ENCODE data around the gene TET3. TPM values are rescaled to one million over a fixed set of nuclear protein-coding genes. Genes with fewer than 3 reads are reported as not detected.

Gene TET3
- total and polyA plus RNA-seq, 2 donors (not counting 3 experiments of a cell fraction or from before 2014, with no cell fraction given): 3.4 to 15.6 TPM

DNA sequence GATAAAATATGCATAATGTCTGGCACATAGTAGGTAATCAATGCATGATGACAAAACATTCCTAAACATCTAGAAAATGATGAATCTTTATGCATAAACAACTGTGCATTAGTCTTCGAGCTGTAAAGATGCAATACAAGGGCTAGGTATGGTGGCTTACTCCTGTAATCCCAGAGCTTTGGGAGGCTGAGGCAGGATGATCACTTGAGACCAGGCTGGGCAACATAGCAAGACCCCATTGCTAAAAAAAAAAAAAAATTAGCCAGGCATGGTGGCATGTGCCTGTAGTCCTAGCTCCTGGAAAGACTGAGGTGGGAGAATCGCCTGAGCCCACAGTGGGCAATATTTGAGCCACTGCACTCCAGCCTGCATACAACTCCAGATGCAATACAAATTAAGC lies 5.3 kb downstream of the TET3 start:
- DNase-seq (ENCODE audit: low read depth, low spot score) (no peak), FAIRE-seq (no peak)
- dilution Hi-C loops (cut with MboI; ENCODE audit: extremely low pct_ligation_motif_present, low sequenced_read_pairs) (no loop called here), intact Hi-C loops (cut with micrococcal nuclease) (loop anchor here (10.0 kb wide), 1 partner anchor 155 kb away; the partner anchor contains the start of gene BOLA3)
- Histone ChIP-seq H4K20me1 (replicated peaks; ENCODE audit: control insufficient read depth, extremely low read depth, insufficient read depth, low read length) (peaks cover 2% of the 10 kb centered on the region), H3K4me3 (replicated peaks in 1 of 3; ENCODE audit: insufficient read depth in 1 of 3, low read depth in 1 of 3, low read length in 3 of 3) (no peak overlapping the region), H3K27me3 (ENCODE audit: control insufficient read depth in 2 of 2, insufficient read depth in 2 of 2, low read length in 2 of 2) (no peaks in the 10 kb centered on the region), H3K27ac (ENCODE audit: insufficient read depth, low read depth, low read length) (no peak overlapping the region), H3K36me3 (ENCODE audit: control insufficient read depth in 2 of 2, extremely low read depth in 1 of 2, insufficient read depth in 2 of 2, low read length in 2 of 2) (peaks cover 0 to 8% of the 10 kb centered on the region in 2 experiments), H3K4me1 (ENCODE audit: control insufficient read depth, extremely low read depth, insufficient read depth, low read length) (peaks cover 19% of the 10 kb centered on the region), H3K4me2 (ENCODE audit: insufficient read depth, low read length) (no peak overlapping the region), H3K9me3 (replicated peaks; ENCODE audit: control insufficient read depth, insufficient read depth, low read length) (no peaks in the 10 kb centered on the region), H3K9ac (replicated peaks; ENCODE audit: extremely low read depth, insufficient read depth, low read length) (no peak overlapping the region), H3K79me2 (ENCODE audit: control insufficient read depth, insufficient read depth, low read length) (peaks cover 58% of the 10 kb centered on the region), H2AFZ (ENCODE audit: low read depth, low read length) (no peak overlapping the region), H3K9me1 (replicated peaks; ENCODE audit: control insufficient read depth, extremely low read depth, insufficient read depth, low read length) (no peaks in the 10 kb centered on the region)
- TF ChIP-seq, protein P1, sequence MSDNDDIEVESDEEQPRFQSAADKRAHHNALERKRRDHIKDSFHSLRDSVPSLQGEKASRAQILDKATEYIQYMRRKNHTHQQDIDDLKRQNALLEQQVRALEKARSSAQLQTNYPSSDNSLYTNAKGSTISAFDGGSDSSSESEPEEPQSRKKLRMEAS (IDR thresholded peaks at IDR 0.05; ENCODE audit: insufficient read depth, insufficient read length): no peak
- TF ChIP-seq GATA2 (IDR thresholded peaks at IDR 0.05; ENCODE audit: insufficient read depth, insufficient read length, low read depth, low read length) (no peak), POLR2A (IDR thresholded peaks at IDR 0.05; ENCODE audit: low read depth, low read length) (no peak), POLR2AphosphoS5 (IDR thresholded peaks at IDR 0.05; ENCODE audit: insufficient read depth, low read depth, low read length) (no peak)
- ChIA-PET POLR2A (no interaction called here), CTCF (interaction anchor here (0.6 kb wide), 1 partner anchor 35 kb away, joined by 3 read pairs; no protein-coding TSS in a partner anchor)
- BruUV-seq (replicated peaks): no TSS peak

DNA sequence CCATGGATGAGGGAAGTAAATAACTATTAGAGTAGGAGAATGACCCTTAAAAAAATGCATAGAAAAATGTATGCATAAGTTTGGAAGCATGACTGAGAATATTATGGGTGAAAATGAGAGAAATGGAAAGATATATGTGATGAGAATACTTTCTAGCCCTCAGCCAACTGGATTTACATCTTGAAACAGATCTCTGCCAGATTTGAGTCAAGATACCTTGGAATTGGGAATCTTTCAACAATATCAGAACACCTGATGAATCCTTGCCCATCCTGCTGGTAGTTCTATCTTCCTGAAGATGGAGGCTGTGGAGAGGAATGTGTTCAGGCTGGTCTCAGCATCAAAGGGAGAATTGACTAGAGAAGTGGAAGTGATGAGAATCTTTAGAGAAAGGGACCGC lies 5.8 kb downstream of the TET3 start:
- no peak overlapping the region for H3K4me3 ChIP-seq (replicated peaks in 1 of 3; ENCODE audit: insufficient read depth in 1 of 3, low read depth in 1 of 3, low read length in 3 of 3)
- H3K9ac ChIP-seq (replicated peaks; ENCODE audit: extremely low read depth, insufficient read depth, low read length): no peak overlapping the region
- H3K4me1 ChIP-seq (ENCODE audit: control insufficient read depth, extremely low read depth, insufficient read depth, low read length): peaks cover 19% of the 10 kb centered on the region
- no peaks in the 10 kb centered on the region for H3K9me1 ChIP-seq (replicated peaks; ENCODE audit: control insufficient read depth, extremely low read depth, insufficient read depth, low read length)
- ChIA-PET POLR2A (no interaction called here), CTCF (interaction anchor here (0.6 kb wide), 1 partner anchor 35 kb away, joined by 3 read pairs; no protein-coding TSS in a partner anchor)
- H4K20me1 ChIP-seq (replicated peaks; ENCODE audit: control insufficient read depth, extremely low read depth, insufficient read depth, low read length): peaks cover 2% of the 10 kb centered on the region
- H3K4me2 ChIP-seq (ENCODE audit: insufficient read depth, low read length): no peak overlapping the region
- no peak overlapping the region for H2AFZ ChIP-seq (ENCODE audit: low read depth, low read length)
- H3K27ac ChIP-seq (ENCODE audit: insufficient read depth, low read depth, low read length): no peak overlapping the region
- no TSS peak for BruUV-seq (replicated peaks)
- no peaks in the 10 kb centered on the region for H3K27me3 ChIP-seq (ENCODE audit: control insufficient read depth in 2 of 2, insufficient read depth in 2 of 2, low read length in 2 of 2)
- TF ChIP-seq GATA2 (IDR thresholded peaks at IDR 0.05; ENCODE audit: insufficient read depth, insufficient read length, low read depth, low read length) (no peak), MYC (IDR thresholded peaks at IDR 0.05; ENCODE audit: low read depth, low read length) (no peak), POLR2A (IDR thresholded peaks at IDR 0.05; ENCODE audit: low read depth, low read length) (no peak), JUN (IDR thresholded peaks at IDR 0.05; ENCODE audit: borderline replicate concordance, insufficient read depth, insufficient read length, low read depth) (no peak), FOS (IDR thresholded peaks at IDR 0.05; ENCODE audit: borderline replicate concordance, insufficient read depth, low read length) (no peak), POLR2AphosphoS5 (IDR thresholded peaks at IDR 0.05; ENCODE audit: insufficient read depth, low read depth, low read length) (no peak), EZH2 (IDR thresholded peaks at IDR 0.05; ENCODE audit: borderline replicate concordance, low read depth, low read length, severe bottlenecking) (no peak)
- TF ChIP-seq, protein P2, sequence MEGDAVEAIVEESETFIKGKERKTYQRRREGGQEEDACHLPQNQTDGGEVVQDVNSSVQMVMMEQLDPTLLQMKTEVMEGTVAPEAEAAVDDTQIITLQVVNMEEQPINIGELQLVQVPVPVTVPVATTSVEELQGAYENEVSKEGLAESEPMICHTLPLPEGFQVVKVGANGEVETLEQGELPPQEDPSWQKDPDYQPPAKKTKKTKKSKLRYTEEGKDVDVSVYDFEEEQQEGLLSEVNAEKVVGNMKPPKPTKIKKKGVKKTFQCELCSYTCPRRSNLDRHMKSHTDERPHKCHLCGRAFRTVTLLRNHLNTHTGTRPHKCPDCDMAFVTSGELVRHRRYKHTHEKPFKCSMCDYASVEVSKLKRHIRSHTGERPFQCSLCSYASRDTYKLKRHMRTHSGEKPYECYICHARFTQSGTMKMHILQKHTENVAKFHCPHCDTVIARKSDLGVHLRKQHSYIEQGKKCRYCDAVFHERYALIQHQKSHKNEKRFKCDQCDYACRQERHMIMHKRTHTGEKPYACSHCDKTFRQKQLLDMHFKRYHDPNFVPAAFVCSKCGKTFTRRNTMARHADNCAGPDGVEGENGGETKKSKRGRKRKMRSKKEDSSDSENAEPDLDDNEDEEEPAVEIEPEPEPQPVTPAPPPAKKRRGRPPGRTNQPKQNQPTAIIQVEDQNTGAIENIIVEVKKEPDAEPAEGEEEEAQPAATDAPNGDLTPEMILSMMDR (IDR thresholded peaks at IDR 0.05; ENCODE audit: extremely low read depth in 1 of 2, insufficient read depth in 1 of 2, low read depth in 1 of 2, low read length in 2 of 2): no peak
- TF ChIP-seq, protein P1 (IDR thresholded peaks at IDR 0.05; ENCODE audit: insufficient read depth, insufficient read length): no peak
- peaks cover 58% of the 10 kb centered on the region for H3K79me2 ChIP-seq (ENCODE audit: control insufficient read depth, insufficient read depth, low read length)
- dilution Hi-C loops (cut with MboI; ENCODE audit: extremely low pct_ligation_motif_present, low sequenced_read_pairs) (no loop called here), intact Hi-C loops (cut with micrococcal nuclease) (no loop called here)
- no peak for DNase-seq (ENCODE audit: low read depth, low spot score)
- peaks cover 0 to 8% of the 10 kb centered on the region in 2 experiments for H3K36me3 ChIP-seq (ENCODE audit: control insufficient read depth in 2 of 2, extremely low read depth in 1 of 2, insufficient read depth in 2 of 2, low read length in 2 of 2)
- no peak for FAIRE-seq
- H3K9me3 ChIP-seq (replicated peaks; ENCODE audit: control insufficient read depth, insufficient read depth, low read length): no peaks in the 10 kb centered on the region

All from endothelial cell of umbilical vein (primary cell).